Stimulated activated CD8-positive, alpha-beta memory T cell treated with anti-CD3 and anti-CD28 coated beads, Interleukin-12 subunit alpha, Interleukin-12 subunit beta, amount 100 ng/mL, for 1 hour (primary cell): ENCODE measurements around the gene LRRN4.
"Not testable (repeated sequence)": the region's sequence is repeated elsewhere in the genome, so short reads cannot be mapped to it uniquely, and the experiment has no call there.

Source experiments
- DNase-seq: peaks from one replicate; pipeline ENCODE4 v3.0.0-alpha.2; 2020; ENCODE audit warnings: low read depth

The LRRN4 gene

DNA sequence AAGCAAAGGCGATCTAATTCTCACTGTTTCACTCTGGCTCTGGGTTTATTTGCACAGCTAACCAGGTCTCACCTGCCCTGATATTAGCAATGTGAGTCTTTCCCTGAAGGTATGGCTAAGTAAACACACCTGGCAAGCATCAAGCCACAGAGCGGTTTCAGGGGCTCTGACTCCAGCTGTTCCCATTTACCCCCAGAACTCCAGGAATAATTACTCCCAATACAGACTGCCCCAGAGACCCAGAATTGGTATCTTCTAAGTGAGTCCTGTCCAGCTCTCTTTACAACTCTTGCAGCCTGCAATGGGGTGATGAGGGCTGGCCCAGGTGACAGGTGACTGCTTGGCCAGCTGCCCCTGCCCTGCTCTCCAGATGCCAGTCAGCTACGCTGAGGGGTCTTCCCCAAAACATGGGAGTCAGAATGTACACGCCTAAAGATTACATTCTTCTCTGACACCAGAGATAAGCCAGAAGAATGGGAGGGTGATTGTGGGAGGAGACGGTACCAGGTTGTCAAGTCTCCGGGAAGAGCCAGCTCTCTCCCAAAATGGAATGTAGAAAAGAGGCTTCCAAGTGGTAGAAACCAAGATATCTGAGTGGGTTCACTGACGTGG is 4.9 kb upstream of the LRRN4 start:
- DNase-seq = no peak

DNA sequence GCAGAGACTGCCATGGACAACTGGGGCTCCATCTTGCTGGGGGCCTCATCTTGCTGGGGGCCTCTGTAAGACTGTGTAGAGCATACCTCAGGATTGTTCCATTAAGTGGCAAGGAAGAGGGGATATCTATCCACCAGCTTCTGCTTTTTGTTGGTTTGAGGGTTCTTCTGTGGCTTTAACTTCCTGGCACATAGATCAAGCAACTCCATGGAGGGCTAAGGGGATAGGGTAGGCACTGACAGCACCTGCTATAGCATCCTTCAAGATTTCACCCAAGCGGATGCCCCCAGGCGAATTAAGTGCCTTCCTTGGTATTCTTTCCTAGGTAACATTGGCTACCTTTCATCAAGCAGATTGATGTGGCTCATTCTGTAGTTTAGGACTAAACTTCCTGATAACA is 3.8 kb upstream of the LRRN4 start:
- DNase-seq = no peak

- DNase-seq = no peak
Observed at GRCh38 chr20:6057139-6057538, 3.3 kb upstream of the LRRN4 start.

- no peak for DNase-seq
Observed at GRCh38 chr20:6055981-6056569, 2.2 kb upstream of the LRRN4 start.

- no peak for DNase-seq
Observed at GRCh38 chr20:6055161-6055783, 1.4 kb upstream of the LRRN4 start.

- DNase-seq = not testable (repeated sequence)
Observed at GRCh38 chr20:6054689-6055051, 810 bp upstream of the LRRN4 start.

DNA sequence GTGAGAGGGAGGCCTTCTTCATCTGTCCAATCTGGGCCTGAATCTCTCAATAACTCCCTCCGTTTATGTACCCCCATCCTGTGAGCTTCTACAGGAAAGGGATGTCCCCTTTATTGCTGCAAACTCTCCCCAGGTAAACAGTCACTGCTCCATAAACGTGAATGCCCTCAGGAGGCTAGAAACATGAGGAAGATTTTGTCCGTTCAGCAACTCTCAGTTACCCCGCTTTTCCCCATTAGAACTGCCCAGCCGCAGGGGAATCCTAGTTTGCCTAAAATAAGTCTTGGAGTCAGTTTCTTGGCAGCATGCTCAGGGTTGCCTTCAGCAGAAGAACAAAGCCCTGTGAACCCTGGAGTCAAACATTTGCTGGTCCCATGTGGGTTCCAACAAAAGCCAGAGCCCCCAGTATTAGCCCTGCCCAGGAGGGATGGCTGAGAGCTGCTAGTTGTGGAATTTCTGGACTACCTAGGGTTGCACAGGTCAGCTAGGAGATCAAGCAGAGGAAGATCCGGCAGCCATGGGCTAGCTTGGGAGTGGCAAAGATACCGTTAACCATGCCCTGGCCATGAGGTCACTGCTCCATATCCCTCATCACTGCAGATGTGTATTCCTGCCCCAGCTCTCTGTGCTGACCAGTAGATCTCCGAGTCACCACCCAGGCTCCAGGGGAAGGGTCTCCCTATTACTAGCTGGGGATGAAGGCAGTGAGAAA is 640 bp downstream of the LRRN4 start:
- no peak for DNase-seq

DNA sequence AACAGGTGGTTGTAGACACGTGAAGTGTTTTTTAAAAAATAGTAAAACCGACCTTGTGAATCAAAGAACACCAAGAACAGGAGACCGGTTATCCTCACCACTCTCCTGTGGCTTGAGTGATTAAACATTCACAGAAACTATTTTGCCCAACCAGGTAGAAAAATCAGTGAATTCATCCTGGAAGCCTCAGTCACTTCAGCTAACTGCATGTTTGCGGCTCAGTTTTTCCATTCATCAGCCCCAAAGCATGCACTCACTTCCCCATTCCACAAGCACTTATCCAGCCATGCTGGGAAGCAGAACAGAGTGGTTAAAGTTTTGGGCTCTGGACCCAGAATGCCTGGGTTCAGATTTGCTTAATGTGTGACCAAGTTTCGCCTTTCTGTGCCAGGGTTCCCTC is 2.4 kb downstream of the LRRN4 start:
- no peak for DNase-seq

- no peak for DNase-seq
Observed at GRCh38 chr20:6048391-6048790, 5.5 kb downstream of the LRRN4 start.

- no peak for DNase-seq
Observed at GRCh38 chr20:6046432-6046831, 7.4 kb downstream of the LRRN4 start.

GRCh38 chr20:6045566-6045965 is 8.3 kb downstream of the LRRN4 start:
- no peak for DNase-seq

GRCh38 chr20:6044115-6044514 is 9.7 kb downstream of the LRRN4 start:
- no peak for DNase-seq

GRCh38 chr20:6041808-6042265 is 12.0 kb downstream of the LRRN4 start:
- no peak for DNase-seq

GRCh38 chr20:6040958-6041807 is 12.7 kb downstream of the LRRN4 start:
- no peak for DNase-seq

DNA sequence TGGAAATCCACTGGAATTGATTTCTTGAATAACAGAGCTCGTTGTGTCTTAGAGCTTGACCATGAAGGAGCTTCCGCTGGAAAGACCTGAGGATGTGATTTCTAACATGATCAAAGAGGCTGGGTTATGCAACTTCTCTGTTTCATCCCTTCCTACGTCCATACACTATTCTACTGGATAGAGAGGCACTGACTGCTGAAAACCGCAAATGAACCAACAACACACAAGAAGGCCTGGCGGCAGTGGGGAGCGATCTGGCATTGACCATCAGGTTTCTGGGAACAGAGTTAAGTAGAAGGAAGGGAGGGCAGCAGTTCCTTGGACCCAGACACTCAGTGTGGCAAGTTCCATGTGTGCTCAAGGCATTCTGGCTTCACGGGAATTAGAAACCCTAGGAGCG is 13.3 kb downstream of the LRRN4 start:
- no peak for DNase-seq

DNA sequence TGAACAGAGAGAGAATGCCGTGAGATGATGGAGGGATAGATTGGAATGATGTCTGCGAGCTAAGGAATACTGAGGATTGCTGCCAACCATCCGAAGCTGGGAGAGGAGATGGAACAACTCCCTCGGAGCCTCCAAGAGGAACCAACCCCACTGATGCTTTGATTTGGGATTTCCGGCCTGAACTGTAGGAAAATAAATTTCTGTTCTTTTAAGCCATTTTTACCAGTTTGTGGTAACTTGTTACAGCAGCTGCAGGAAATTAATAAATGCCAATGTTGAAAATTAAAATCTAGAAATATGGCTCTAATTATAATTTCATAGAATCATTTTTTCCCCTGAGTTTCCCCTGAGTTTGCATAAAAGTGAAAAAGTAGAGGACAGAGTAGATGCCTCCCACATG is 14.1 kb downstream of the LRRN4 start:
- DNase-seq = no peak

- DNase-seq = no peak
Observed at GRCh38 chr20:6038256-6038655, 15.6 kb downstream of the LRRN4 start.

DNA sequence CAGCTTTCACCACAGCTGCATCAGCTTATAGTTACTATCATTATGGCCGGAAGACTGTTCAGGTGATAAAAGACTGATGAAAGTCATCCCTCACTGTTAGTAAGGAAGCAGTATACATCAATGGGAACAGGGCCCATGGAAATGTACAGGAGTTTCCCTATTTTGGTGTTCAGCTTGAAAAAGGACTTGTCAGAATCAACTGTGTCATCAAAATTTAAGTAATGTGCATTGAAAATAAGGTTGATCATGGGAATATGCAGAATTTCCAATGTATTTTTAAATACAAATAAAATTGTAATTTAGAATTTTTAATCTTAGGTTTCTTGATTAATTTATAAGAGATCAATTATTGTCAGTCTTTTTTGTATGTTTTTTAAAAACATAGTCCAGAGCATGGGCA is 16.8 kb downstream of the LRRN4 start:
- DNase-seq = no peak

DNA sequence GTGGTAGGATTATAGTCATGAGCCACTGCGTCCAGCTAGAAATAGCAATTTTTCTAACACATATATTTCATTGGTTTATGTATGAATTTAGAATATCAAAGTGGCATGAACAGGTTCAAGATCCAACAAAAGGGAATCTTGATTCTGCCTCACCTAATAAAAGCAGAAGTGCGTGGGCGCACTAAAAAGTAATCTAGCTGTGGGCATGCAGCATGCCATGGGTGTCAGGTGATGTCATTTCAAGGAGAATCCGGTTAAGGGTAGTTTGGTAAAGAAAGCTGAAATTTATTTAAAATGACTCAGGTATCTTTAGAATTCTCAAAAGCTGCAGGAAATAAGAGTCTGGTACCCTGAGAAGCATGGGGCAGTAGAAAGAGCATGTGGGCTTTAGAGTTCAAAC is 17.6 kb downstream of the LRRN4 start:
- no peak for DNase-seq

- DNase-seq = no peak
Observed at GRCh38 chr20:6034134-6034969, 19.5 kb downstream of the LRRN4 start.

GRCh38 chr20:6032907-6033306 is 21.0 kb downstream of the LRRN4 start:
- DNase-seq = not testable (repeated sequence)
